ENCODE measurements around the gene VASH2. TPM values are rescaled to one million over a fixed set of nuclear protein-coding genes. Genes with fewer than 3 reads are reported as not detected.
A peak's percentile ranks its signal among the peaks of the same experiment; 100 is the strongest.
"Not testable (repeated sequence)": the region's sequence is repeated elsewhere in the genome, so short reads cannot be mapped to it uniquely, and the experiment has no call there.

VASH2 gene
- total RNA-seq, 1 experiment from 2014 or later: 3.3 TPM

GRCh38 chr1:212955961-212956620, 5.8 kb downstream of the VASH2 start:
- DNase-seq (ENCODE audit: low read depth): no peak

- no peak for DNase-seq (ENCODE audit: low read depth)
Measured at GRCh38 chr1:212957546-212957945, 7.2 kb downstream of the VASH2 start.

- peak; percentile 83 for DNase-seq (ENCODE audit: low read depth)
Measured at GRCh38 chr1:212958175-212958574, 7.8 kb downstream of the VASH2 start.

GRCh38 chr1:212959266-212960220, 9.2 kb downstream of the VASH2 start:
- DNase-seq (ENCODE audit: low read depth): no peak

- no peak for DNase-seq (ENCODE audit: low read depth)
Measured at GRCh38 chr1:212960932-212961331, 10.6 kb downstream of the VASH2 start.

- DNase-seq (ENCODE audit: low read depth): no peak
Measured at GRCh38 chr1:212962509-212962908, 12.2 kb downstream of the VASH2 start.

DNA sequence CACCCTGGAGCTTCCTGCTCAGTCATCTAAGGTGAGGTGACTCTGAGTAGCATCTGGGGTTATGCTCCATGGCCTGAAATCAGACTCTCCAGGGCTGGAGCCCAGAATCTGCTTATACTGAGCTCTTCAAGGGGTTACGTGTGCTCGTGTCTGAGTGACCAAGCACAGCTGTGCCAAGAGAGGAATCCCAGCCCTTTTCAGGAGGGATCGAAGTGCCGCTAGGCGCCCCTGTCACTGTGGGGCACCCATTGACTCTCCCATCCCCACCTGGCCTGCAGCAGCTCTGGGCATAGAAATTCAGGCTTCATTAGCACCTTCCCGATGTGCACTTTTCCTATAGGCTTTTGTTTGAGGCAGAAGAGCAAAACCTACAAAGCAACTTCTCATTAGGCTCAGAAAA, 13.8 kb downstream of the VASH2 start:
- no peak for DNase-seq (ENCODE audit: low read depth)

GRCh38 chr1:212964993-212965392, 14.7 kb downstream of the VASH2 start:
- not testable (repeated sequence) for DNase-seq (ENCODE audit: low read depth)

GRCh38 chr1:212966616-212967015, 16.3 kb downstream of the VASH2 start:
- DNase-seq (ENCODE audit: low read depth): no peak

GRCh38 chr1:212967801-212968200, 17.5 kb downstream of the VASH2 start:
- DNase-seq (ENCODE audit: low read depth): peak; percentile 70

GRCh38 chr1:212968368-212968863, 18.1 kb downstream of the VASH2 start:
- DNase-seq (ENCODE audit: low read depth): peak; percentile 65

DNA sequence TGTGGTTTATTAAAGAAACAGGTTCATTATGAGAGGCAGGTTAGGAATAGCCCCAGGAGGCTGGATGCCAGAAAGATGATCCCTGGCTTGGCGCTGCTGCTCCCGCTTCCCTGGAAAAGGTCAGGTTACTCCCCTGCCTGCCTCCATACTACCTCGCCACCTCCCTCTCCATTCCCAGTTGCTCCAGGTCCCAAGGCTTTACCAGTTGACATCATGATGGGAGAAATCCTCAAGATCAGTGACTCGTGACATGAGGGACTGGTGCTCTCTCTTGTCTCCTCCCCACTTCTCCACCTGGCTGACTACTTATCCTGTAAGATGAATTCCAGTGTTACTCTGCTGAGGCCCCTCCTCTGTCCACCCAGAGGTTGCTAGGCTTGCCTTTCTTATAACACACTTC, 19.7 kb downstream of the VASH2 start:
- no peak for DNase-seq (ENCODE audit: low read depth)

DNA sequence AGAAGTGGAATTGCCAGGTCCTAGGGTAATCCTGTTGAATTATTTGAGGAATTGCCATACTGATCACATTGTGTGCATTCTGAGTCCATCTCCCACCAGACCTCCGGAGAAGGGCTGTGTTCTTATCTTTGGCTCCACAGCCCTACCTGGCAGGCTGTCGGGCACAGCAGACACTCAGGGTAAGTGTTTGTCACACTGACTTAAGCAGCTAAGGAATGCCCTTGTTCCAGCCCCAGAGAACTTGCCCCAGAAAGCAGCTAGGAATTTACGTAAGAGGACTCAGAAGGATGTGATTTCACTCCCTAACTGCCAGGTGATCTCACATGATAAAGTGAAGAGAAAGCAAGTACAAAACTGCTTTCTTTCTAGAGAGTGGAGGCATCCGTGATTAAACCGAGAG, 21.0 kb downstream of the VASH2 start:
- DNase-seq (ENCODE audit: low read depth): no peak

- no peak for DNase-seq (ENCODE audit: low read depth)
Measured at GRCh38 chr1:212973426-212973825, 23.1 kb downstream of the VASH2 start.

DNA sequence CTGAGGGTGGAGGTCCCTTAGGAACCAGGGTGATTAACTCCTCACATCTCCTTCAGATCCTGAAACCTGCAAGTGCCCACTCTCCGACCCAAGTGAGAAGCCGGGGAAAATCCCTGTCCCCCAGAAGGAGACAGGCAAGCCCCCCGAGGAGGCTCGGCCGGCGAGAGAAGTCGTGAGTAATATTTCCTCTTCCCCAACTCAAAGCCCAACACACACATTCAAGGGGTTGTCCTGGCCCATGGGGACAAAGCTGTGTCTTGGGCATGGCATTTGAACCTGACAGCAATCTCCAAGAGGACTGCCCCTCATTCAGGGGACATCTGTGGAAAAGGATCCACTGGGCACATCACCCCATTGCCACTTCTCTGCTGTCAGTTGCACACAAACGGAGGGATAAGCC, 23.6 kb downstream of the VASH2 start:
- no peak for DNase-seq (ENCODE audit: low read depth)

- no peak for DNase-seq (ENCODE audit: low read depth)
Measured at GRCh38 chr1:212974711-212975110, 24.4 kb downstream of the VASH2 start.

GRCh38 chr1:212975111-212975918, 25.0 kb downstream of the VASH2 start:
- no peak for DNase-seq (ENCODE audit: low read depth)

- DNase-seq (ENCODE audit: low read depth): no peak
Measured at GRCh38 chr1:212976586-212976985, 26.2 kb downstream of the VASH2 start.

DNA sequence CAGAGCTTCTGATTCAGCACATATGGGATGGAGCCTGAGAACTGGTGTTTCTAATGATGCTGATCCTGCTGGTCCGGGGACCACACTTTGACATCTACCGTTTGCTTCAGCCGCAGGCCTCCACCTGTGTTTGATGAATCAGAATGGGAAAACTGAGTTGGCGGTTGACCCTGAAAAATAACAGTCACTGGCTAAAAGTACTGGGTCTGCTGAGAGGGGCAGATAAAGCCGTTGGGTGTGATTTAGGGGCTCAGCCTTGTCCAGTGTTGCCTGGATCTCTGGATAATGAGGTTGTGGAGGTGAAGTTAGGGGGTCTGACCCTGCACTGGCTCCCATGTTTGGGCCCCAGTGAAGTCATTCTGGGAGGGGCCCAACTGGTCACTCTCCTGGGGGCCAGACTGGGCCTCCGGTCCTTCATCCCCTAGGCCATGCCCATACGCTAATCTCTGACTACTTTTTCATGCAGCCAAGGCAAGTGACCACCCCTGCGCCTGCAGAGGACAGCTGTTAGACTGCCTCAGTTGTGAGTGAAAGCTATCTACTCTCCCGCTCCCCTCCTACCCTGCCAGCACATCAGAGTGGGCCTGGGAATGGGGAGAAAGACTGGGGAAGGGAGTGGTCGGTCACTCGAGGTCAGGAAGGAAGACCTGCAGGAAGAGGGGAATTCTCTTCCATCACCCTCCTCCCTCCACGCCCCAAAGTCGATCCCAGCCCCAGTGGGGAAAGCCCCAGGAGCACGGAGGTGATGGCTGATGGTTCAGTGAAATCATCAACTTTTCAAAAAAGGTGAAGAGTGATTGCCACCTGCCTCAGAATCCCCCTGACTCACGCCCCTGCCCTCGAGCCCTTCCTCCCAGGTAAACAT, 27.7 kb downstream of the VASH2 start:
- DNase-seq (ENCODE audit: low read depth): peak; percentile 12

GRCh38 chr1:212979340-212980122, 29.2 kb downstream of the VASH2 start:
- no peak for DNase-seq (ENCODE audit: low read depth)

All from LHCN-M2 (cell line).